Fibroblast of lung (primary cell): ENCODE results near the gene ZBED6. TPM values are rescaled to one million over a fixed set of nuclear protein-coding genes. Genes with fewer than 3 reads are reported as not detected.
"Not testable (repeated sequence)": the region's sequence is repeated elsewhere in the genome, so short reads cannot be mapped to it uniquely, and the experiment has no call there.

Source experiments
- DNase-seq, 2 donors: peaks; one replicate each; pipeline versions ENCODE4 v3.0.0 to v3.0.0-alpha.2; 2010; ENCODE audit warnings: low read depth in 2 of 2
- H2AFZ ChIP-seq: 2 replicates; pipeline ENCODE4 v1.5.1; 2012; ENCODE audit warnings: low read length, control low read depth, inconsistent platforms
- H3K27ac ChIP-seq: 2 replicates; pipeline ENCODE4 v1.5.1; 2011; ENCODE audit warnings: low read length, control low read depth; ENCODE audit not compliant: insufficient read depth
- H3K27me3 ChIP-seq: 2 replicates; pipeline ENCODE4 v1.5.1; 2011; ENCODE audit warnings: mild to moderate bottlenecking, low read length; ENCODE audit not compliant: control insufficient read depth, insufficient read depth
- H3K36me3 ChIP-seq: 2 replicates; pipeline ENCODE4 v1.5.1; 2011; ENCODE audit warnings: low read length; ENCODE audit not compliant: control insufficient read depth, insufficient read depth
- H3K4me1 ChIP-seq: 2 replicates; pipeline ENCODE4 v1.5.1; 2011; ENCODE audit warnings: low read length; ENCODE audit not compliant: control insufficient read depth, insufficient read depth; ENCODE audit errors: extremely low read depth
- H3K4me2 ChIP-seq: 2 replicates; pipeline ENCODE4 v1.5.1; 2011; ENCODE audit warnings: low read length, control low read depth; ENCODE audit not compliant: insufficient read depth; ENCODE audit errors: extremely low read depth
- H3K4me3 ChIP-seq, 4 experiments: fragments of 200-600 bp in 1 of 4; sonication (generic) in 1 of 4; replicated peaks in 1 of 4; 2 replicates each; pipeline ENCODE4 v1.5.1; 2011 to 2016; ENCODE audit warnings: low read length in 4 of 4, low read depth in 3 of 4, mild to moderate bottlenecking in 3 of 4, control low read depth in 2 of 4, inconsistent platforms in 1 of 4, mixed read lengths in 1 of 4; ENCODE audit not compliant: insufficient read depth in 1 of 4; ENCODE audit errors: control extremely low read depth in 1 of 4
- H3K79me2 ChIP-seq: 2 replicates; pipeline ENCODE4 v1.5.1; 2012; ENCODE audit warnings: mild to moderate bottlenecking, low read length, inconsistent platforms; ENCODE audit not compliant: control insufficient read depth, insufficient read depth
- H3K9ac ChIP-seq: 2 replicates; pipeline ENCODE4 v1.5.1; 2011; ENCODE audit warnings: mild to moderate bottlenecking, low read length, control low read depth; ENCODE audit not compliant: insufficient read depth
- H3K9me3 ChIP-seq: 2 replicates; pipeline ENCODE4 v1.5.1; 2012; ENCODE audit warnings: low read depth, low read length; ENCODE audit not compliant: control insufficient read depth, insufficient read depth
- H4K20me1 ChIP-seq: 2 replicates; pipeline ENCODE4 v1.5.1; 2011; ENCODE audit warnings: low read length; ENCODE audit not compliant: control insufficient read depth, insufficient read depth; ENCODE audit errors: extremely low read depth
- EZH2 ChIP-seq: IDR thresholded peaks from 2 replicates; pipeline ENCODE4 v1.5.1; 2012; ENCODE audit warnings: low read length, control low read depth, mild to moderate bottlenecking; ENCODE audit errors: missing control alignments
- polyA plus RNA-seq, 2 donors: library from polyadenylated mRNA; depleted of rRNA in 1 of 2; stranded (reverse) in 1 of 2; unstranded in 1 of 2; fragments of >200 nt; gene quantifications; 2 replicates each; pipeline ENCODE4 v1.2.1, GENCODE V29; 2011 to 2012; ENCODE audit warnings: missing spikeins in 1 of 2
- total RNA-seq: library from RNA; depleted of rRNA; stranded (reverse); fragments of >200 nt; gene quantifications from 2 replicates; pipeline ENCODE4 v1.2.1, GENCODE V29; 2014
- TF ChIP-seq, protein P1 (sequence below), 2 donors: IDR thresholded peaks in 1 of 2; conservative IDR thresholded peaks in 1 of 2; 1 replicate in 1 of 2; 2 replicates in 1 of 2; pipeline ENCODE4 v1.5.1; 2011 to 2012; ENCODE audit warnings: low read length in 2 of 2, control low read depth in 1 of 2, inconsistent platforms in 1 of 2, low read depth in 1 of 2, mild to moderate bottlenecking in 1 of 2

Gene ZBED6
- total and polyA plus RNA-seq, 2 donors (not counting 1 experiment from before 2014, with no cell fraction given) = 12.7 to 19.5 TPM

DNA sequence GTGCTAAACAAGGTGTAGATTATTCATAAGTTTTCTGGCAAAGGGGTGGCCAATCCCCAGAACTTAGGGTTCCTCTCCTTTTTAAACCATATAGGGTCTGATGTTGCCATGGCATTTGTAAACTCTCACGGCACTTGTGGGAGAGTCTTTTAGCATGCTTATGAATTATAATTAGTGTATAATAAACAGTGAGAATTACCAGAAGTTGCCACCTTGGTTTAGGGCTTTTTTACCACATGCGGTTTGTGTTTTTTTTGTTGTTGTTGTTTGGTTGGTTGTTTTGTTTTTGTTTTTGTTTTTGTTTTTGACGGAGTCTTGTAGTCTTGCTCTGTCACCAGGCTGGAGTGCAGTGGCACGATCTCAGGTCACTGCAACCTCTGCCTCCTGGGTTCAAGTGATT, 39.4 kb upstream of the ZBED6 start:
- Histone ChIP-seq H3K4me1 (peaks cover 2% of the 10 kb centered on the region), H3K27me3 (no peaks in the 10 kb centered on the region), H3K79me2 (no peaks in the 10 kb centered on the region), H2AFZ (no peak overlapping the region), H3K36me3 (no peaks in the 10 kb centered on the region), H4K20me1 (no peaks in the 10 kb centered on the region), H3K9me3 (no peaks in the 10 kb centered on the region), H3K4me2 (no peak overlapping the region), H3K9ac (no peak overlapping the region), H3K27ac (no peak overlapping the region), H3K4me3 (no peak overlapping the region)
- TF ChIP-seq, protein P1, sequence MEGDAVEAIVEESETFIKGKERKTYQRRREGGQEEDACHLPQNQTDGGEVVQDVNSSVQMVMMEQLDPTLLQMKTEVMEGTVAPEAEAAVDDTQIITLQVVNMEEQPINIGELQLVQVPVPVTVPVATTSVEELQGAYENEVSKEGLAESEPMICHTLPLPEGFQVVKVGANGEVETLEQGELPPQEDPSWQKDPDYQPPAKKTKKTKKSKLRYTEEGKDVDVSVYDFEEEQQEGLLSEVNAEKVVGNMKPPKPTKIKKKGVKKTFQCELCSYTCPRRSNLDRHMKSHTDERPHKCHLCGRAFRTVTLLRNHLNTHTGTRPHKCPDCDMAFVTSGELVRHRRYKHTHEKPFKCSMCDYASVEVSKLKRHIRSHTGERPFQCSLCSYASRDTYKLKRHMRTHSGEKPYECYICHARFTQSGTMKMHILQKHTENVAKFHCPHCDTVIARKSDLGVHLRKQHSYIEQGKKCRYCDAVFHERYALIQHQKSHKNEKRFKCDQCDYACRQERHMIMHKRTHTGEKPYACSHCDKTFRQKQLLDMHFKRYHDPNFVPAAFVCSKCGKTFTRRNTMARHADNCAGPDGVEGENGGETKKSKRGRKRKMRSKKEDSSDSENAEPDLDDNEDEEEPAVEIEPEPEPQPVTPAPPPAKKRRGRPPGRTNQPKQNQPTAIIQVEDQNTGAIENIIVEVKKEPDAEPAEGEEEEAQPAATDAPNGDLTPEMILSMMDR (conservative IDR thresholded peaks at IDR 0.05 in 1 of 2, IDR thresholded peaks at IDR 0.05 in 1 of 2; ENCODE audit: low read depth in 1 of 2, low read length in 2 of 2) = no peak
- no peak for TF ChIP-seq EZH2
- no peak for DNase-seq

DNA sequence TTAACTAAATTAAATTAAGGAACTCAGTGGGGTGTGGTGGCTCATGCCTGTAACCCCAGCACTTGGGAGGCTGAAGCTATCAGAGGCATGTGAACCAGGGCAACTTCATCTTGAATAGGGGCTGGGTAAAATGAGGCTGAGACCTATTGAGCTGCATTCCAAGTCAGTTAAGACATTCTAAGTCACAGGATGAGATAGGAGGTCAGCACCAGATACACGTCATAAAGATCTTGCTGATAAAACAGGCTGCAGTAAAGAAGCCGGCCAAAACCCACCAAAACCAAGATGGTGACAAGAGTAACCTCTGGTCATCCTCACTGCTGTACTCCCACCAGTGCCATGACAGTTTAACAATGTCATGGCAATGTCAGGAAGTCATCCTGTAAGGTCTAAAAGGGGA, 36.7 kb upstream of the ZBED6 start:
- H3K27ac ChIP-seq, H3K79me2 ChIP-seq, H2AFZ ChIP-seq, H3K4me3 ChIP-seq, H3K4me2 ChIP-seq, H3K9me3 ChIP-seq, H4K20me1 ChIP-seq, H3K36me3 ChIP-seq, H3K9ac ChIP-seq, H3K4me1 ChIP-seq, DNase-seq, H3K27me3 ChIP-seq: not testable (repeated sequence)

DNA sequence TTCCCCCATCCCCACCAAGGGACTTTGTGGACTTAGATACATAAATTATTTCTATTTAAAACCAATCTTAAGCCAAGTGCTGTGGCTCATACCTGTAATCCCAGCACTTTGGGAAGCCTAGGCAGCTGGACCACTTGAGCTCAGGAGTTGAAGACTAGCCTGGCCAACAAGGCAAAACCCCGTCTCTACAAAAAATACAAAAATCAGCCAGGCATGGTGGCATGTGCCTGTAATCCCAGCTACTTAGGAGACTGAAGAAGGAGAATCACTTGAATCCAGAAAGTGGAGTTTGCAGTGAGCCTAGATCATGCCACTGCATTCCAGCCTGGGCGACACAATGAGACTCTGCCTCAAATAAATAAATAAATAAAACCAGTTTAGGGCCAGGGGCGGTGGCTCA, 34.9 kb upstream of the ZBED6 start:
- TF ChIP-seq, protein P1 (conservative IDR thresholded peaks at IDR 0.05 in 1 of 2, IDR thresholded peaks at IDR 0.05 in 1 of 2; ENCODE audit: low read depth in 1 of 2, low read length in 2 of 2) = no peak
- TF ChIP-seq EZH2 = no peak
- H2AFZ ChIP-seq = no peak overlapping the region
- H3K4me2 ChIP-seq = no peak overlapping the region
- no peaks in the 10 kb centered on the region for H3K9me3 ChIP-seq
- DNase-seq = no peak
- H3K4me3 ChIP-seq = no peak overlapping the region
- H3K36me3 ChIP-seq = no peaks in the 10 kb centered on the region
- no peak overlapping the region for H3K27ac ChIP-seq
- H4K20me1 ChIP-seq = no peaks in the 10 kb centered on the region
- H3K4me1 ChIP-seq = no peaks in the 10 kb centered on the region
- no peak overlapping the region for H3K9ac ChIP-seq
- H3K79me2 ChIP-seq = no peaks in the 10 kb centered on the region
- peaks cover 3% of the 10 kb centered on the region for H3K27me3 ChIP-seq

DNA sequence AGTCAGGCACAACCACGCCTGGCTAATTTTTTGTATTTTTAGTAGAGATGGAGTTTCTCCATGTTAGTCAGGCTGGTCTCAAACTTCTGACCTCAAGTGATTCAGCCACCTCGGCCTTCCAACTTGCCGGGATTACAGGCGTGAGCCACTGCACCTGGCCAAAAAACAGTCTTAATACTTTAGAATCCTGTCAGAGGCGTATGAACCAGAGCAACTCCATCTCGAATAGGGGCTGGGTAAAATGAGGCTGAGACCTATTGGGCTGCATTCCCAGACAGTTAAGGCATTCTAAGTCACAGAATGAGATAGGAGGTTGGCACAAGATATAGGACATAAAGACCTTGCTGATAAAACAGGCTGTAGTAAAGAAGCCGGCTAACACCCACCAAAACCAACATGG, 33.5 kb upstream of the ZBED6 start:
- DNase-seq = peak in 1 of 2 donors; percentile 67
- H3K4me2 ChIP-seq, H2AFZ ChIP-seq, H3K27ac ChIP-seq, H4K20me1 ChIP-seq, H3K4me1 ChIP-seq, H3K27me3 ChIP-seq, H3K79me2 ChIP-seq, H3K36me3 ChIP-seq, H3K9me3 ChIP-seq, H3K4me3 ChIP-seq, H3K9ac ChIP-seq: not testable (repeated sequence)
